B cell (primary cell): ENCODE results near the gene NCKAP5L.
"Not testable (repeated sequence)": the region's sequence is repeated elsewhere in the genome, so short reads cannot be mapped to it uniquely, and the experiment has no call there.

Experiments
- CTCF ChIP-seq: fragments of 200-600 bp; IDR thresholded peaks from one replicate; pipeline ENCODE4 v1.8.0; 2022; ENCODE audit warnings: antibody characterized with exemption, mild to moderate bottlenecking
- EZH2 ChIP-seq: IDR thresholded peaks from 2 replicates; pipeline ENCODE4 v1.6.1; 2012; ENCODE audit warnings: borderline replicate concordance, low read depth, mild to moderate bottlenecking, moderate library complexity, low read length; ENCODE audit not compliant: insufficient read depth, poor library complexity, severe bottlenecking

- not testable (repeated sequence) for TF ChIP-seq CTCF, EZH2
Observed at GRCh38 chr12:49780914-49781313, 47.3 kb downstream of the NCKAP5L start.
